ENCODE data around the gene DPH3.

DPH3 gene

GRCh38 chr3:16221990-16222389, 42.8 kb downstream of the DPH3 start:
- Histone ChIP-seq H3K4me1 (ENCODE audit: control insufficient read depth, insufficient read depth, low read length, poor library complexity, severe bottlenecking) (no peaks in the 10 kb centered on the region), H3K27me3 (replicated peaks; ENCODE audit: control insufficient read depth, insufficient read depth, low read length, poor library complexity, severe bottlenecking) (no peaks in the 10 kb centered on the region), H3K9me3 (ENCODE audit: control insufficient read depth, low read length) (no peaks in the 10 kb centered on the region), H3K4me3 (ENCODE audit: insufficient read depth, low read depth, low read length, poor library complexity, severe bottlenecking) (no peak overlapping the region), H3K36me3 (ENCODE audit: control insufficient read depth, insufficient read depth, low read length) (no peaks in the 10 kb centered on the region), H3K27ac (ENCODE audit: insufficient read depth, low read length, poor library complexity, severe bottlenecking) (no peak overlapping the region)
- DNase-seq, result no peak

GRCh38 chr3:16219777-16220176, 45.0 kb downstream of the DPH3 start:
- no peaks in the 10 kb centered on the region for H3K27me3 ChIP-seq (replicated peaks; ENCODE audit: control insufficient read depth, insufficient read depth, low read length, poor library complexity, severe bottlenecking)
- H3K27ac ChIP-seq (ENCODE audit: insufficient read depth, low read length, poor library complexity, severe bottlenecking), result no peak overlapping the region
- H3K4me1 ChIP-seq (ENCODE audit: control insufficient read depth, insufficient read depth, low read length, poor library complexity, severe bottlenecking), result no peaks in the 10 kb centered on the region
- H3K4me3 ChIP-seq (ENCODE audit: insufficient read depth, low read depth, low read length, poor library complexity, severe bottlenecking), result no peak overlapping the region
- no peaks in the 10 kb centered on the region for H3K36me3 ChIP-seq (ENCODE audit: control insufficient read depth, insufficient read depth, low read length)
- no peaks in the 10 kb centered on the region for H3K9me3 ChIP-seq (ENCODE audit: control insufficient read depth, low read length)
- DNase-seq, result no peak

DNA sequence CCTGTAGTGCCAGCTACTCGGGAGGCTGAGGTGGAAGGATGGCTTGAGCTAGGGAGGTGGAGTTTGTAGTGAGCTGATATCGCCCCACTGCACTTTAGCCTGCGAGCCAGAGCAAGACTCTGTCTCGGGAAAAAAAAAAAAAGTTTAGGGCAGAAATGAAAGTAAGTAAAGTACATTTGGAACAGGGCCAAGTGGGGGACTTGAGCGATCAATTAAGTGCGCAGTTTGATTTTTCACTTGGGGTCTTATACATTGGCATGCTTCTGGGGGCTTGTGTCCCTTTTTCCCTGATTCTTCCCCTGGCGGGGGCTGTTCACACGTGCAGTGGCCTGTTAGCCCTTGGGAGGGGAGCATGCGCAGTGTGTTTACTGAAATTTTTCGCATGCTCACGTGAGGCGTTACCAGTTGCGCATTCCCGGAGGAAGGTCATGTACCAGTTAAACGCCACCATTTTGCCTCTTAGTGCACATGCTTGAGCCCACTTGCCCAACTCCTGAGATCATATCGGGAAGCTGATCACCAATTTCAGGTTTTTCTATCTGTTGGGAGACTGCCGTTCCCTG, 48.3 kb downstream of the DPH3 start:
- Histone ChIP-seq H3K4me3 (ENCODE audit: insufficient read depth, low read depth, low read length, poor library complexity, severe bottlenecking) (no peak overlapping the region), H3K27me3 (replicated peaks; ENCODE audit: control insufficient read depth, insufficient read depth, low read length, poor library complexity, severe bottlenecking) (no peaks in the 10 kb centered on the region), H3K4me1 (ENCODE audit: control insufficient read depth, insufficient read depth, low read length, poor library complexity, severe bottlenecking) (no peaks in the 10 kb centered on the region), H3K36me3 (ENCODE audit: control insufficient read depth, insufficient read depth, low read length) (no peaks in the 10 kb centered on the region), H3K9me3 (ENCODE audit: control insufficient read depth, low read length) (no peaks in the 10 kb centered on the region), H3K27ac (ENCODE audit: insufficient read depth, low read length, poor library complexity, severe bottlenecking) (no peak overlapping the region)
- DNase-seq, result no peak

DNA sequence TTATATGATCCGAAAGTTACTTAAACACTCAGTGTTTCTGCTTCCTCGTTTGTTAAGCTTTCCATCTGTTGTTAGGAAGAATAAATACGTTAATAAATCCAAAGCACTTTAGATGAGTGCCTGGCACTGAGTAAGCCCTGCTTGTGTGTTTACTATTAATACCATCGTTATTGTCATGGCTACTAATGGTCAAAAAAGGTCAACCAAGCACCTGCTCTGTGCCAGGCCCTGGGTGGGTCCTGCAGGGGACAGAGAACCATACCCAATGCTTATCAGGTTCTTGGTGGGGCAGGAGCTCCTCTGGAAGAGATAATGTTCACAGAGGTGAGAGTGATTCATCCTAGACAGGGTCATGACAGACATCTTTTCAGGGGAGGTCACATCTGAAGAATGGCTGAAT, 50.4 kb downstream of the DPH3 start:
- no peaks in the 10 kb centered on the region for H3K27me3 ChIP-seq (replicated peaks; ENCODE audit: control insufficient read depth, insufficient read depth, low read length, poor library complexity, severe bottlenecking)
- H3K9me3 ChIP-seq (ENCODE audit: control insufficient read depth, low read length), result no peaks in the 10 kb centered on the region
- H3K27ac ChIP-seq (ENCODE audit: insufficient read depth, low read length, poor library complexity, severe bottlenecking), result no peak overlapping the region
- no peak for DNase-seq
- H3K4me3 ChIP-seq (ENCODE audit: insufficient read depth, low read depth, low read length, poor library complexity, severe bottlenecking), result no peak overlapping the region
- no peaks in the 10 kb centered on the region for H3K36me3 ChIP-seq (ENCODE audit: control insufficient read depth, insufficient read depth, low read length)
- no peaks in the 10 kb centered on the region for H3K4me1 ChIP-seq (ENCODE audit: control insufficient read depth, insufficient read depth, low read length, poor library complexity, severe bottlenecking)

- Histone ChIP-seq H3K9me3 (ENCODE audit: control insufficient read depth, low read length) (no peaks in the 10 kb centered on the region), H3K27ac (ENCODE audit: insufficient read depth, low read length, poor library complexity, severe bottlenecking) (no peak overlapping the region), H3K4me1 (ENCODE audit: control insufficient read depth, insufficient read depth, low read length, poor library complexity, severe bottlenecking) (no peaks in the 10 kb centered on the region), H3K27me3 (replicated peaks; ENCODE audit: control insufficient read depth, insufficient read depth, low read length, poor library complexity, severe bottlenecking) (no peaks in the 10 kb centered on the region), H3K36me3 (ENCODE audit: control insufficient read depth, insufficient read depth, low read length) (no peaks in the 10 kb centered on the region), H3K4me3 (ENCODE audit: insufficient read depth, low read depth, low read length, poor library complexity, severe bottlenecking) (no peak overlapping the region)
- no peak for DNase-seq
Measured at GRCh38 chr3:16211176-16211904, 53.4 kb downstream of the DPH3 start.
